Endothelial cell of hepatic sinusoid (primary cell): ENCODE results near the gene KLF16.
"Not testable (repeated sequence)": the region's sequence is repeated elsewhere in the genome, so short reads cannot be mapped to it uniquely, and the experiment has no call there.

ENCODE experiments used
- in situ Hi-C: cut with HindIII; loops from 2 replicates; pipeline ENCODE4 v1.10.0; 2017; ENCODE audit warnings: low sequenced_read_pairs

KLF16 gene

GRCh38 chr19:1884719-1885334 is 21.4 kb upstream of the KLF16 start:
- in situ Hi-C loops = no loop called here

- in situ Hi-C loops = no loop called here
Observed at GRCh38 chr19:1884291-1884718, 20.9 kb upstream of the KLF16 start.

DNA sequence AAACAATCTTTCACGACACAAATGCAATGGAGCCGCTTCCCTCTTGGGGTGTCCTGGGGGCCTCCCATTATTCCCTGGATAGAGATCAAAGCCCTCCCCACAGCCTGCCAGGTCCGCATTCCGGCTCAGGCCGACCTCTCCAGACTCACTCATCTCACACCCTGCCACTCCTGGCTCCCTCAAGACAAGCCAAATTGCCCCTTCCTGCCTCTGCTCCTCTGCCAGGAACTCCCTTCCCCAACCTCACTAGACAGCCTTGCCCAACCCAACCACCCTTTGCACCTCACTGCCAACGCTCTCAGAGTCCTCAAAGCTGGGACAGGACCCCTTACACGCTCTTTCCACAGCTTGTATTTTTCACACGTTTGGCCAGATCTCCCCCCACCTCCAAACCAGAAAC is 20.4 kb upstream of the KLF16 start:
- in situ Hi-C loops = no loop called here

GRCh38 chr19:1882786-1883692 is 19.7 kb upstream of the KLF16 start:
- in situ Hi-C loops = no loop called here

DNA sequence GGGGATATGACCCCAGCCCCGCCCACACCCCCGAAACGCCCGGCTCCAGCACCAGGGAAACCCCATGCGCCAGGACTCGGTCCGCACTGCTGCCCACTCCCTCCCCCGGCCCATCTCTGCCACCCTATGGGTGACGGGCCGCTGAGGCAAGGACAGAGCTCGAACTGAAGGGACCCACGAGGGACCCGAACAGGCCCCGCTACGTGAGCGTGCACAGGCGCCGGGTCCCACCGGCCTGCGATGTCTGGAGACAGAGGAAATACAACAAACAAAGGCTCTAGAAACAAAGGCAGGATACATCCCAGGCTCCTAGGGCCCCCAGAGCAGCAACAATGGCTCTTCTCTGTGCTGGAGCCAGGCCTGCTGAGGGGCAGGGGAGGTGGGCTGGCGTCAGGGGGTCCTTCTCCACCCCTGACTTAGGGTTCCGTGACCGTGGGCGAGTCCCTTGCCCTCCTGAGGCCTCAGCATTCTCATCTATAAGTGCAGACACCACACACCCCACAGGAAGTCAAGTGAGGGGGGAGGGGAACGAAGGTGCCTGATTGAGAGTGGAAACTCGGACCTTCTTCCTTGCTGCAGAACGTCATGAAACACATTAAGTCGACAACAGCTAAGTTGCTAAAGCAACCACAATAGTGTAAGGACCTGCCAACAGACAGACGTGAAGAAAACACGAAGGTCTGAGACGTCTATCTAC is 18.9 kb upstream of the KLF16 start:
- in situ Hi-C loops = no loop called here

DNA sequence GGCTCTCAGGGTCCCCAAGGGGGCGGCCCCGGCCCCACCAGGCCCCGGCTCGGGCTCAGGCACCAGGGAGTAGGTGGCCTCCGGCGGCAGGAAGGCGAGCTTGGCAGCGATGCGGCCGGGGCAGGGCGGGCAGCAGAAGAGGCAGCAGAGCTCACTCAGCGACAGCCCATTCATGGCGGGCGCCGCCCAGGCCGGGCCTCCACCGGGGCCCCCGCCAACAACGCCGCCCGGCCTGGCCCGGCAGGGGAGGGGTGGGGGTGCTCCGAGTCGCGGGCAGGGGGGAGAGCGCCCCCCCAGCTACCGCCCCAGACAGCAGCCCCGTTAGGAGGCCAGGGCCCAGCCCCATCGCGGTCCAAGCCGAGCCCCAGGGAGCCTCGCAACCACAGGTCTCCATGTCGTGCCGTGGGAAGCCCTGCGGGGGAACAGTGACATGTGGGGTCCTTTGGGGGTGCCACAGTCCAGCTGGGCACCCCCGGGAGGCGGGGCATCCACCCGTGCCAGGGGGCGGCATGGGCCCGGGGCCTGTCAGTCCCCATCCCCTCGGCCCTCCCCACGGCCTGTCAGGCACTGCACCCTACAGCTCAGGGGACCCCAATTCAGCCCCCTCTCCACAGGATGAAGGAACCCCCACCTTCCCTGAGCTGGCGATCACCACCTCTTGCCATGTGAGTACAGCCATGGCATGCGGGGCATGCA is 18.2 kb upstream of the KLF16 start:
- in situ Hi-C loops = not testable (repeated sequence)

DNA sequence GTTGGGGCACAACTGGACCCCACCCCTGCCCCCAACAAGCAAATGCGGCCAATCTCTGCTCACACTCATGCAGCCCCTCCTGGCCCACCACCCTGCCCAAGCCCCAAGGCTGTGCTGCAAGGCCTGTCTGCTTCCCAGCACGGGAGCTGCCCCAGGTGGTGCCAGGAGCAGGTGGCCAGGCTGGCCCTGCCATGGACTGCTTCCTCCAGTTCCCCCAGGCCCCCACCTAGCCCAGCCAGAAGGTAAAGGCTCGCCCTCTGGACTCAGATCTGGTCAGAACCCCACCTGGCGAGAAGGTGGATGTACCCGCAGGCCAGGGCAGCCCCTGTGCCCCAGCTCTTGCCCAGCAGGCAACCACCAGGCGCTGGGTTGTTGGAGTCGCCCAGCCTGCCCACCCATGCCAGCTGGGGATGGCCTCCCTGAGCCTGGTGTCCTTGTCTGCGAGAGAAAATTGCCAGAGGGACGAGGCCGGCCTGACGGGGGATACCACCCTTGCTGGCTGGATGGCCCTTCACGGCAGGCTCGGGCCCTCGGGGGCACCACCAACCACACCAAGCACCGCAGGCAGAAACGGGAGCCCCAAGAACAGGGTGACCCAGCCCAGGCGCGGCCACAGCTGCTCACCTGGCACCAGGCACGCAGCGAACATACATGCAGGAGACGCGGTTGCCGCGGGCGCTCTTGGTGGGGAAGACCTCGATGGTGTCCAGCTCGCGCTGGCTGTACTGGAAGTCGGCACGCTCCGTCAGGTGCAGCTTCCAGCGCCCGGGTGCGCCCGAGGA is 17.4 kb upstream of the KLF16 start:
- in situ Hi-C loops = no loop called here

- in situ Hi-C loops = not testable (repeated sequence)
Observed at GRCh38 chr19:1879982-1880381, 16.6 kb upstream of the KLF16 start.

DNA sequence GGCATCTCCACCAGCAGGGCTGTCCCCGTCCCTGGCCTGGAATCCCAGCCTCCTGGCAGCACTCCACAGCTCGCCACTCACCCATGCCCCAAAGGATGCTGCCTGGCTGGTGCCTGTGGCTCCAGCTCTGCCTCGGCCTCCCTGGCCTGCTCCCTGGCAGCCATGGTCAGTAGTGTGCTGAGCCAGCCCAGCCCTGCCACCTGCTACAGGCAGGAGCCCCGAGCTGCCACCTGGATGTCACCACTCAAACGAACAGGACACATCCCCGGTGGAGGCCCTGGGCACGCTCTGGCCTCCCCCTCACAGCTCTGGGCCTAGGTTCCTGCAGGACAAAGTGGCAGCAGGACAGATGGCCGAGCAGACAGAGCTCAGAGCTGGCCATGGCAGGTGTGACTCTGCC is 15.2 kb upstream of the KLF16 start:
- in situ Hi-C loops = not testable (repeated sequence)

DNA sequence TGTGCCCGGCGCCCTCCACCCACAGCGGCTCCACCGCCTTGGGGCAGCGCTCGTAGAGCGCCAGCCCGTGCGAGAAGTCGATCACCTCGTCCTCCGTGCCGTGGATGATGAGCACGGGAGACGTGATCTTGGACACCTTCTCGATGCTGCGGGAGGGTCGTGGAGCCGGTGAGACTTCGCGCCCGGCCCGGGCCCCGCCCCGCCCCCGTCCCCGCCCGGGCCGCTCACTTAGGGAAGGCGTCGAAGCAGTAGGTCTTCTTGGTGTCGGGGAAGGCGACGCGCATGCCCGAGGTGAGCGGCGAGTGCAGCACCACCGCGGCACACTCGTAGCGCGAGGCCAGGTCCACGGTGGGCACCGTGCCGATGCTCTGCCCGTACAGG is 13.9 kb upstream of the KLF16 start:
- in situ Hi-C loops = not testable (repeated sequence)

GRCh38 chr19:1876496-1877279 is 13.3 kb upstream of the KLF16 start:
- in situ Hi-C loops = not testable (repeated sequence)

- in situ Hi-C loops = no loop called here
Observed at GRCh38 chr19:1875646-1876495, 12.5 kb upstream of the KLF16 start.

- in situ Hi-C loops = not testable (repeated sequence)
Observed at GRCh38 chr19:1875265-1875645, 11.9 kb upstream of the KLF16 start.

GRCh38 chr19:1874554-1875185 is 11.3 kb upstream of the KLF16 start:
- in situ Hi-C loops = no loop called here

GRCh38 chr19:1873524-1874473 is 10.4 kb upstream of the KLF16 start:
- in situ Hi-C loops = no loop called here

DNA sequence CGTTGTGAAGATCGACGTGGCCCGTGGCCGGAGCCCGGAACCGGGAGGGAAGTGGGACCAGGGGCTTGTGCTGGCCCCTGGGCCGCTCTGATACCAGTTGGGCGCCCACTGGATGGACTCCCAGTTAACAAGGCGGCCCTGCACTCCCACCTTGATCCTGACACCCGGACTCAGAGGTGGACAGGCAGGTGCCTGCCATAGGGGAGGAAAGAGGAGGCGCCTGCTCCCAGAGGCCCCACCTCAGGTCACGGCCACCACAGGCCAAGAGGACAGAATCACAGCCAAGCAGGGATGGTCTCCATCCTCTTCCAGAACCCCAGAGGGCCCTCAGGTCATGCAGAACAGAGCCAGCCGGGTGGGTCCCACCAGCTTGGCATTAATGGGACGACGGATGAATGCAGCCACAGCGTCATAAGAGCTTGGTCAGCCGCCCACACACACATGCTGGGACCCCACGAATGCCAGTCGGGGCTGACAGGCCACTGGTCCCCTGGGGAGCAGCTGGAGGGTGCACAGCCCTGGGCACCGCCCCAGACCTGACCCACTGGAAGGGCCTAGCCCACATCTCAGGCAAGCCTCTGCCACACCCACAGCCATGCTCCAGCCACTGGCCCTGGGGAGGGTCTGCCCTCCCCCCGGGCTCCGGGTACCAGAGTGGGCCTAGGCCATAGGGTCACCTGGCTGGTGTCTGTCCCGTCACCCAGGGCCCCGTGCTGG is 9.6 kb upstream of the KLF16 start:
- in situ Hi-C loops = no loop called here

DNA sequence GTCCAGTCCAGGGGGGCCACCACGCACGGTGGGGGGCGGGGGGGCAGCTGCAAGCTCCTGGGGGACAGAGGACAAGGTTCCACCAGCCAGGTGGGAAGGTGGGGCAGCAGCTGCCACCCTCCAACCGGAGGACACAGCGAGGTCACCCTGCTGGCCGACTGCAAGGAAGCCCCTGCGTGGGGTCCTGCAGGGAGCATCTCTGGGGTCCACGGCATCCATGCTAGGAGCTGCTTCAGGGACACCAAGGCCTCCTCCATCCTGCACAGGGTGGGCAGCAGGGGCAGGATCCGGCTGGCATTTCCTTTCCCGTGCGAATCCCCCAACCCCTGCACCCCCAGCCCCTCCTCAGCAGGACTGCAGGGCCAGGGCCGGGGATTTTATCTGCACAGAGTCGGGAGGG is 8.3 kb upstream of the KLF16 start:
- in situ Hi-C loops = no loop called here
